Measurements from ENCODE around the gene RAB7A. TPM values are rescaled to one million over a fixed set of nuclear protein-coding genes. Genes with fewer than 3 reads are reported as not detected.

Gene RAB7A
- total RNA-seq, 4 donors from 2014 or later, result 120 to 154 (median 133) TPM

GRCh38 chr3:128760042-128760441 lies 34.1 kb downstream of the RAB7A start:
- DNase-seq (ENCODE audit: low spot score in 2 of 2), result no peak
- Histone ChIP-seq H3K36me3 (peaks cover 5% of the 10 kb centered on the region), H3K27ac (no peak overlapping the region), H3K4me1 (peaks cover 26% of the 10 kb centered on the region), H3K9me3 (no peaks in the 10 kb centered on the region), H3K27me3 (no peaks in the 10 kb centered on the region), H3K4me3 (no peak overlapping the region)
- 100% methylated on average over 3 of the region's 5 CpGs for WGBS
- TF ChIP-seq EP300 (IDR thresholded peaks at IDR 0.05) (no peak), POLR2A (IDR thresholded peaks at IDR 0.05) (no peak)

- Histone ChIP-seq H3K4me1 (peaks cover 26% of the 10 kb centered on the region), H3K9me3 (no peaks in the 10 kb centered on the region), H3K27me3 (no peaks in the 10 kb centered on the region), H3K27ac (no peak overlapping the region), H3K36me3 (peaks cover 5% of the 10 kb centered on the region), H3K4me3 (no peak overlapping the region)
- WGBS, result 91% methylated on average over 3 of the region's 3 CpGs
- no peak for TF ChIP-seq CTCF (IDR thresholded peaks at IDR 0.05)
- TF ChIP-seq POLR2A (IDR thresholded peaks at IDR 0.05), result no peak
- TF ChIP-seq POLR2AphosphoS5 (IDR thresholded peaks at IDR 0.05), result no peak
- TF ChIP-seq EP300 (IDR thresholded peaks at IDR 0.05), result no peak
- DNase-seq (ENCODE audit: low spot score in 2 of 2), result no peak
These were observed 34.9 kb downstream of the RAB7A start for GRCh38 chr3:128760881-128761280.

- H3K27ac ChIP-seq, result no peak overlapping the region
- no peak overlapping the region for H3K4me3 ChIP-seq
These were observed 35.4 kb downstream of the RAB7A start for GRCh38 chr3:128761392-128761791.

GRCh38 chr3:128763967-128764366 lies 38.0 kb downstream of the RAB7A start:
- Histone ChIP-seq H3K27ac (no peak overlapping the region), H3K4me3 (no peak overlapping the region), H3K27me3 (no peaks in the 10 kb centered on the region), H3K36me3 (peaks cover 5% of the 10 kb centered on the region), H3K4me1 (peaks cover 44% of the 10 kb centered on the region), H3K9me3 (no peaks in the 10 kb centered on the region)
- DNase-seq (ENCODE audit: low spot score in 2 of 2), result no peak
- TF ChIP-seq POLR2AphosphoS5 (IDR thresholded peaks at IDR 0.05) (no peak), CTCF (IDR thresholded peaks at IDR 0.05) (no peak), EP300 (IDR thresholded peaks at IDR 0.05) (no peak), POLR2A (IDR thresholded peaks at IDR 0.05) (no peak)
- whole genome bisulfite sequencing, result 78% methylated on average over 5 of the region's 5 CpGs

More at GRCh38 chr3:128761392-128761791, 35.4 kb downstream of the RAB7A start:
- no peak for TF ChIP-seq EP300 (IDR thresholded peaks at IDR 0.05)
- TF ChIP-seq POLR2AphosphoS5 (IDR thresholded peaks at IDR 0.05), result no peak
- no peak for TF ChIP-seq CTCF (IDR thresholded peaks at IDR 0.05)
- Histone ChIP-seq H3K9me3 (no peaks in the 10 kb centered on the region), H3K4me1 (peaks cover 26% of the 10 kb centered on the region), H3K27me3 (no peaks in the 10 kb centered on the region), H3K36me3 (peaks cover 5% of the 10 kb centered on the region)
- no peak for DNase-seq (ENCODE audit: low spot score in 2 of 2)

- DNase-seq (ENCODE audit: low spot score in 2 of 2), result no peak
- TF ChIP-seq POLR2A (IDR thresholded peaks at IDR 0.05), result no peak
- TF ChIP-seq CTCF (IDR thresholded peaks at IDR 0.05), result no peak
- no peak for TF ChIP-seq EP300 (IDR thresholded peaks at IDR 0.05)
- TF ChIP-seq POLR2AphosphoS5 (IDR thresholded peaks at IDR 0.05), result no peak
- peaks cover 5% of the 10 kb centered on the region for H3K36me3 ChIP-seq
- no peaks in the 10 kb centered on the region for H3K9me3 ChIP-seq
- no peak overlapping the region for H3K27ac ChIP-seq
- peaks cover 44% of the 10 kb centered on the region for H3K4me1 ChIP-seq
- WGBS, result 95% methylated on average over 30 of the region's 30 CpGs
- H3K27me3 ChIP-seq, result no peaks in the 10 kb centered on the region
- no peak overlapping the region for H3K4me3 ChIP-seq
These were observed 38.9 kb downstream of the RAB7A start for GRCh38 chr3:128764863-128765262.

GRCh38 chr3:128767094-128767750 lies 41.2 kb downstream of the RAB7A start:
- H3K4me1 ChIP-seq, result peaks cover 46% of the 10 kb centered on the region
- whole genome bisulfite sequencing, result 65% methylated on average over 6 of the region's 6 CpGs

More at GRCh38 chr3:128767094-128767750, 41.2 kb downstream of the RAB7A start:
- no peak for TF ChIP-seq EP300 (IDR thresholded peaks at IDR 0.05)
- TF ChIP-seq POLR2A (IDR thresholded peaks at IDR 0.05), result no peak
- TF ChIP-seq CTCF (IDR thresholded peaks at IDR 0.05), result no peak
- TF ChIP-seq POLR2AphosphoS5 (IDR thresholded peaks at IDR 0.05), result no peak
- Histone ChIP-seq H3K27ac (no peak overlapping the region), H3K36me3 (peaks cover 5% of the 10 kb centered on the region), H3K9me3 (no peaks in the 10 kb centered on the region), H3K27me3 (no peaks in the 10 kb centered on the region), H3K4me3 (no peak overlapping the region)
- no peak for DNase-seq (ENCODE audit: low spot score in 2 of 2)
